ENCODE data around the gene MRPL2.
"Not testable (repeated sequence)": the region's sequence is repeated elsewhere in the genome, so short reads cannot be mapped to it uniquely, and the experiment has no call there.

MRPL2 gene

DNA sequence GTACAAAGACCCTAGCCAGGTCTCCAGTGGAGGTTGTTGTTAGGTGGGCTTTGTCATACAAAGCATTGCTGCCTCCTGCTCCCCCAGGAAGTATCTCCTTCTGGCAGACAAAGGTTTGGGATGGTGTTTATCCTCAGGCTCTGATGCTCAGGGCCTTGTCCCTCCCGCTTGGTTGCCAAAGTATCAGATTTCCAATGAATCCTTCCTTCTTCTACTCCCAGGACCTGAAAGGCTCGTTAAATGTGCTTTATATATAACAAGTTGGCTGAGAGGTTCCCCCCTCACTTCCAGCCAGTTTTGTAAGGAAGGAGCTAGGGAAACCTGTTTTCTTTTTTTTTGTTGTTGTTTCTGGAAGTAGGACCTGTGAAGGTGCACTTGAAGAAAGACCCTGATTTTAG, 31.3 kb upstream of the MRPL2 start:
- no peak for DNase-seq (ENCODE audit: extremely low read depth, low read depth)
- TF ChIP-seq, protein P1, sequence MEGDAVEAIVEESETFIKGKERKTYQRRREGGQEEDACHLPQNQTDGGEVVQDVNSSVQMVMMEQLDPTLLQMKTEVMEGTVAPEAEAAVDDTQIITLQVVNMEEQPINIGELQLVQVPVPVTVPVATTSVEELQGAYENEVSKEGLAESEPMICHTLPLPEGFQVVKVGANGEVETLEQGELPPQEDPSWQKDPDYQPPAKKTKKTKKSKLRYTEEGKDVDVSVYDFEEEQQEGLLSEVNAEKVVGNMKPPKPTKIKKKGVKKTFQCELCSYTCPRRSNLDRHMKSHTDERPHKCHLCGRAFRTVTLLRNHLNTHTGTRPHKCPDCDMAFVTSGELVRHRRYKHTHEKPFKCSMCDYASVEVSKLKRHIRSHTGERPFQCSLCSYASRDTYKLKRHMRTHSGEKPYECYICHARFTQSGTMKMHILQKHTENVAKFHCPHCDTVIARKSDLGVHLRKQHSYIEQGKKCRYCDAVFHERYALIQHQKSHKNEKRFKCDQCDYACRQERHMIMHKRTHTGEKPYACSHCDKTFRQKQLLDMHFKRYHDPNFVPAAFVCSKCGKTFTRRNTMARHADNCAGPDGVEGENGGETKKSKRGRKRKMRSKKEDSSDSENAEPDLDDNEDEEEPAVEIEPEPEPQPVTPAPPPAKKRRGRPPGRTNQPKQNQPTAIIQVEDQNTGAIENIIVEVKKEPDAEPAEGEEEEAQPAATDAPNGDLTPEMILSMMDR (IDR thresholded peaks at IDR 0.05; ENCODE audit: low read depth, low read length), result no peak

DNA sequence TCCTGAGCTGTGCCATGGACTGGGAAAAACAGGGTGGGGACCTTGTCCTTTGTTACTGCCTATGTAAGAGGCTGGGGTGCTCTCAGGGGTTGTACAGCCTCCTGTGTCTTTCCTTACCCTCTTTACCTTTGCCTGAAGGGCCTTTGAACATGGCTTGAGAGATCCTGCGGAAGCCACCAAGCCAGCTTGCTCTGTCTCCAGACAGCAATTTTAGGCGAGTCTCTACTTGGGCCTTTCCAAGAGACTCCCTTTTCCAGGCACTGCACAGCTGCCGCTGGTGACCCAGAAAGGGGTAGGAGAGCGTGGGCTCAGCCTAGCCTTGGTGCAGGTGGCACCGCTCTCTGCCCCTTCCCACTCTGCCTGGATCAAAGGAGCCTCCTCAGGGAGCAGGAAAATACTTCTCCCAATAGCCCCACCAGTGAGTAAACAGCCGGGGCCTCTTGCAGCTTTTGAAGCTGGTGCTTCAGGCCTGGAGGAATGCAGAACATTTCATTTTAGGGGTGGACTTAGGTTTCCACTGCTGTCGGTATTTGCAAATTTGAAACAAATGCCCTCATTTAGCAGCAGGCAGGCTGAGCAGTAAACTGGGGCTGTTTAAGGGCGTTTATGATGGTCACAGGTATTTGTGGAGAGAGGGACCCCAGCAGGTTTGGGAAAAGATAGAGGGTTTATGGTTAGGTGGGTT, 30.8 kb upstream of the MRPL2 start:
- TF ChIP-seq, protein P1 (IDR thresholded peaks at IDR 0.05; ENCODE audit: low read depth, low read length), result no peak
- no peak for DNase-seq (ENCODE audit: extremely low read depth, low read depth)

DNA sequence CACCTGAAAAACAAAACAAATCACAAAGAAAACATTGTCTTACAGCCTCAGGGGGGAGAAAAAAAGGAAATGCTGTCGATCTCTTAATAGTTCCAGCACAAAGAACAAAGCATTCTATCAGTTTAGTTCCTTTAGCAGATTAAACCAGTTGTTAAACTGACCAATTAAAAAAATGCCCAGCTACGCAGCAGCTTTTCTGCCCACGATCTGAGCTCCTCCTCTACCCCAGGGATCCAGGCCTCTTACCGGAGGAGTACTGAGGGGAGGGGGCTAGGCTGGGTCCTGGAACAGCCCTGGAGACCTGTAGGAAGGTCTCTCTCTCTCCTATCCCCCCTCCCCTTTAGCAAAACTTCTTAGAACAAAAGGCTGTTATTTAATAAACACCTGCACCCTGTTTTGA, 30.2 kb upstream of the MRPL2 start:
- TF ChIP-seq, protein P1 (IDR thresholded peaks at IDR 0.05; ENCODE audit: low read depth, low read length), result no peak
- no peak for DNase-seq (ENCODE audit: extremely low read depth, low read depth)

DNA sequence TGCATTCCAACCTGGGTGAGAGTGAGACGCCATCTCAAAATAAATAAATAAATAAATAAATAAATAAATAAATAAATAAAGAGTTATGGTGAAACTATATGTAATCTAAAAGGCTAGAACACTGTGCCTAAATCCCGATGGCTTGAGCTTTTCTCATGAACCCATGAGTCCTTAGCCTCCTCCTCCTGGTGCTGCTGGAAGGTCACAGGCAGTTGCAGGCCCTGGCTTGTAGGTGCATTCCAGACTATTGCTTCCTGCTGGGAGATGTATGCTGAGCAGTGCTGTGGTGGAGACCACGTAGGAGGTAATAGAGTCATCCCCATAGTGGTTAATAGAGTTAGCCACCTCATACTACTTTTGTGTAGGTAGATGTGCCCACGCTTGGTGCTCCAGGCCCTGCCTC, 29.4 kb upstream of the MRPL2 start:
- TF ChIP-seq, protein P1 (IDR thresholded peaks at IDR 0.05; ENCODE audit: low read depth, low read length), result no peak

DNA sequence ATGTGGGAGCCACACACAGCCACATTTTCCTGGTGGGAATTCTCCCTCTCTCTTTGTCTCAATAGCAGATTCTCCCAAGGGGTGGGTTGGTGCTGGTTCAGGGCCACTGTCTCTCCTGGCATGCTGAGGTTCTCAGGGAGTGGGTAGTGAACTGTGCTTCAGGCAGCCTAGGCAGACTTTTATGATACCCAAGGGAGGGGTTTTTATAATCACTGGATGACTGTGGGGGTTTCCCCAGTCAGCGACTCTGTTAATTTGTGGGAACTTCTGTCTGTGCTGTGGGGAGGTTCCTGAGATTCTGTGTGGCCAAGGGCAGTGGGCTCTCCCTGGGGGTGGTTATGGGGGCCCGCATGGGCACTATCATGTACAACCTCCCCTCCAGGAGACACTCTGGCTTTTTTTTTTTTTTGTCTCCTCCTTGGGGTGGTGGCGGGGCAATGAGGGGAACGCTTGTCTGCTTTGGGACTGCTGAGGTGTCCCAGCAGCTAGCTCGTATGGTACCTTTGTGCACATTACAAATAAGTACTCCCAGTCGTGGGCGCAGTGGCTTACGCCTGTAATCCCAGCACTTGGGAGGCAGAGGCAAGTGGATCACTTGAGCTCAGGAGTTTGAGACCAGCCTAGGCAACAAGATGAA, 26.9 kb upstream of the MRPL2 start:
- TF ChIP-seq, protein P1 (IDR thresholded peaks at IDR 0.05; ENCODE audit: low read depth, low read length), result no peak
- no peak for DNase-seq (ENCODE audit: extremely low read depth, low read depth)

More for the DNA sequence above, 29.4 kb upstream of the MRPL2 start:
- DNase-seq (ENCODE audit: extremely low read depth, low read depth), result no peak

DNA sequence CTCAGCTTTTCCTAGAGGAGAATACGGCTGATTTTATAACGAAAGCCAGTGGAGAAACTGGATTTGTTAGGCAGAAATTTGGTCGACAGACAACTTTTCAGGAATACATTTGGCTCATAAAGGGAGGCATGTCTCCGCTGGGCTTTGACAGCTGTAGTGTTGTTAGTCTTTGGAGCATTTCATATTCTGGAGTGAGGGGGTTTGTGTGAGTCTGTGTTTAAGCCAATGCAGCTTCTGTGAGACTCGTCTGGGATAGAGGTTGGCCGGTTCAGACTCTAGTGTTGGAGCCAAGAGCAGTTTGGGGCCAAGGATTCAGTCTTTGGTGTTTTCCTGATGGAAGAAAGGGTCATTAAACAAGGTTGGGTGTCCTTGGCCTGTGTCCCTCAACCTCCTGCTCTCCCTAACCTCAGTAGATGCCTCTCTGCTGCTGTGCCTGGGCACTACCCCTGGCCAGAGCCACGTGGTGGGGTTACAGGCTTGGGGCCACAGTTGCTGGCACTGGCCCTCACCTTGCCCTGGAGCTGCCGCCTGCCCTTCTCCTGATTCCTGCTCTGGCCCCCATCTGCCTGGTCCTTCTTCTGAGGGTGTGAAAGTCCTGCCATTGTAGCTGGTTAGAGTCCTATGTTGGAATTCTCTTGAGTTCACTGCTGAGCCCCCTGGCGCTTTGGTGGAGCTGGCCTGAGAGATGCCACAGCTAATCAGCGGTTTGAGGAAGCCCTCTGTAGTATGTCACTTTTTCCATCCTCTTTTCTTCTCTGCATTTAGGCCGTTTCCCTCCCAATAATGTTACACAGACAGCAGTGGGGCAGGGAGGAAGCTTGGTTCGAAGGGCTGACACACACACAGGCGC, 23.8 kb upstream of the MRPL2 start:
- DNase-seq (ENCODE audit: extremely low read depth, low read depth), result no peak
- TF ChIP-seq, protein P1 (IDR thresholded peaks at IDR 0.05; ENCODE audit: low read depth, low read length), result no peak

DNA sequence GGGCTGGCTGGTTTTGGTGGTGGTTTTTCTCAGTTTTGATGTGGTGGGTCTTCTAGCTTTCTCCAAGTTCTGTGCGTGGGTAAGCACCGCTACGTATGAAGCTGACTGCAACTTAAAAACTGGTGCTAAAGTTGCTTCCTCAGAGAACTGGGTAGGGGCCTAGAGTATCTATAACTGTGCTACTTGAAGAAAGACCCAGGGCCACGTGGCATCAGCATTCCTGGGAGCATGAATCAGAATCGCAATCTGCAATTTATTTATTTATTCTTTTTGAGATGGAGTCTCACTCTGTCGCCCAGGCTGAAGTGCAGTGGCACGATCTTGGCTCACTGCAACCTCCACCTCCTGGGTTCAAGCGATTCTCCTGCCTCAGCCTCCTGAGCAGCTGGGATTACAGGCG, 22.7 kb upstream of the MRPL2 start:
- DNase-seq (ENCODE audit: extremely low read depth, low read depth), result not testable (repeated sequence)

Data from AG09319 (cell line).